NCI-H128 (cell line): ENCODE results near the gene CDK15.

Experiments used
- DNase-seq: peaks from one replicate; lab custom pipeline; 2025; ENCODE audit not compliant: unreplicated experiment; lab: John Stamatoyannopoulos, UW

The CDK15 gene

DNA sequence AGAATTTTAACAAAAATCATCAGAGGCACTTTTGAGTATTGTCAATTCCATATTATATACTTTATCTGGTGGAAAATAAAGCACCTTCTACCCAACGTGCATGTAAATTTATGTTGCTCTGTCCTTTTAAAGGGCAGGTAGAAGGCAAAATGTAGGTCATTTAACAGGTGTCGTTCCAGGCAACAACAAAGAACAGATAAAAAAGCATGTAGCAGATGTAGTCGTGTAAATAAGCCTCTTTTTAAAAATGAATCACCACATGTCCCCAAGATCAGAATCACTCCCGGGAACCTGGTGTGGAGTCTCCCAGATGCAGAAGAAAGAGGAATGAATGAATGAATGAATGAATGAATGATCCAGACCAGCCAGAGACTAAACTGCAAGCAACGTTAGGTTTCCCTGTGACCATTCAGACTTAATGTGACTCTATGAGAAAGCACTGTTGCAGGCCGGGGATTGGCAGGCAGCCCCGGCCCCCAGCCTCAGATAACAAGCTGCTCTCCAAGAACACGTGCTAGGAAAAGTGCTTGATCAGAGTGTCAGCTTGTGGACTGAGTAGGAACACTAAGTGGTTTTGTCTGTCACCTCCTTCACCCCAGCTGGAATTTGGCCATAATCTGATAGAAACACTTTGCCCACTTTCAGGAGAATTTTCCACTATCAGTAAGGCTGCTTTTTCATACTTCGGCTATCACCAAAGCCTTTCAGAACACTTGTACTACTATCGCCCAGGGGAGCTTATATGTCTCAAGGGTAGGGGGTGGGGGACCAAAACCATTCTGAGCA lies 100.6 kb downstream of the CDK15 start:
- no peak for DNase-seq

DNA sequence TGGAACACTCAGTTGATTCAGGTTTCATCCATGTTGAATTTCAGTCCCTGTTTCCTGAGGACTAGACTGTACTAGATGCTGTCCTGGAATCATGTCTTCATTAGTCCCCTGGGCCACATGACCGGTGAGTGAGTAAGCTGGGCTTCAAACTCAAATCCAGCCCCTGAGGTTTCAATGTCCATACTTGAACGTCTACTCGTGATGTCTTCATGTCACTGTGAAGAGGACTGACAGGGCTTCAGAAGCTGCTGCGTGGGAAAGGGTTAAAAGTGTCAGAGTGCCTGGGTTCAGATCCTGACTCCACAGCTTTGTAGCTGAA lies 101.2 kb downstream of the CDK15 start:
- no peak for DNase-seq

DNA sequence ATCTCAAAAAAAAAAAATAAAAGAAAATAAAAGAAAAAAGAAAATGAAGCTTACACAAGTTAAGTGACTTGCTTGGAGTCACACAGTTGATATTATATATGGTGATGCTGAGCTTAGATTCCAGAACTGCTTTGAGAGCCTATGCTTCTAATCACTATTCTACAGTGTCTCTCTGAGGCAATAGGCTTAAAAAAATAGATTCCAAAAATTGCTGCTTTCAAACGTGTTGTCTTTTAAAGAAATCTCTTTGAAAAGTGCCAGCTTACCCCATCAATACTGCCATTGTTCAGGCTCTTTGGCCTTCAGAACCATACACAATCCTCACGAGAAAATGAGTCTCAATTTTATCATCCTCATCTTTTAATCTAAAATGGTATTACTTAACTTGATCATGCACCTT lies 102.6 kb downstream of the CDK15 start:
- no peak for DNase-seq

DNA sequence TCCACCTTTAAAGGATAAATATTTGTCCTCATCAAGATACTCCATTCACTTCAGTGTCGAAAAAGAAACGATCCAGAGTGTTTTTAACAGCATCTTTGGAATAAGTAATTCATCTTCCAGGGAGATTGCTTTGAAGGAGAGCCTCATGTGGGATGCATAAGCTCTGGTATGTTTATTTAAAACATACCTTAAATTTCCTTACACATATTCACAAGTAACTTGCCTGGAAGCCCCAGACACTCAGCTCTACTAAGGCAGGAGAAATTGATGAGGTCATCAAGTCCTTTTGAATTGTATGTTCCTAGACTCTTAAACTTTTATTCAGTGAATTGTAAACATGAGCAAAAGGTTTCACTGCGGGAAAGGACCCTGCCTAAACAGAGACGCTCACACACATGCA lies 103.0 kb downstream of the CDK15 start:
- no peak for DNase-seq

DNA sequence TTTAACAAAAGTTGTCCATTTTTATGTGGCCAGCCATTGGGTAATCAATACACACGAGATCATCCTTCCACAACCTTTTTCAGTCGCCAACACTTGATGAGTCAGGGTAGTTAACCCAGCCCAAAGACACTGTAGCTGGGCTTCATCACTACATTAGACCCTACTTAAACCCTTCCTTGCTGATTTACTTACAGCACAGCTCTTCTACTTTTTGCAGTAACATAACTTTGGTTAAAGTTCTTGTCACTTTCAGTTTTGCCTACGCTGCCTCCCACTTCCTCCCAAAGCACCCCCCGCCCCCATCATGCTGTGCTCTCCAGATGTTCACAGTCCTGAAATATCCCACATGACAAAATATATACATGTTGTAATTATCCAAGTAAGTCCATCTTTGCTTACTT lies 103.6 kb downstream of the CDK15 start:
- DNase-seq = no peak

DNA sequence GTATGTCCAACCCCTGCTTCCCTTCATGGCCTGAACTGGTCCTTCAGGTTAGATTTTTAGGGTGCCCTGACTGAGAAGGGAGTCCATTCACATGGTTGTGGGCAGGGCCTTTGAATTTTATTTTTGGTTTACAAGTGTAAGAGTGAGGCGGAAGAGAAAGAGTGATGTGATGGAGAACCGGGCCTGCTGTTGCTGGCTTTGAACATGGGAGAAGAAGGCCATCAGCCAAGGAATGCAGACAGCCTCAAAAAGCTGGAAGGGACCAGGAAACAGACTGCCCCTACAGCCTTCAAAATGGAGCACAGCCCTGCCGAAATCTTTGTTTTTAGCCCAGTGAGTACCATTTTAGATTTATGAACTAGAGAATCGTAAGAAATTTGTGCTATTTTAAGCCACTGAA lies 105.0 kb downstream of the CDK15 start:
- DNase-seq = no peak

DNA sequence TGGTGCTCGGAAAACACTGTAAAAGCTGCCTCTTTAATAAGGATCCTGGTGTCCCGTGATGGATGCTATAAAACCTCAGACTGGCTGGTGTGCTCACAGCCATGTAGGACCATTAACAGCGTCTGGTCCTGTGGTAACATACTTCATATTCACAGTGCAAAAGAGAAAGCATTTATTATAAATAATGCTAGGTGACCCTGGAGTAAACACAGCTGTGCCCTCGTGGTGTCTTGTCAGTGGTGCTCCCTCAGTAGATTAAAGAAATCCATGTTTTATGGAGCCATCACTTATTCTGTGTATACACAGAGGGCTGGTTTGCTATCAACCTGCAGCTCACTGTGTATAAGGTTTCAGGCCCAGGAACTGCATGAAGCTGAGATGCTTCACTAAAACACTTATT lies 106.9 kb downstream of the CDK15 start:
- DNase-seq = no peak

DNA sequence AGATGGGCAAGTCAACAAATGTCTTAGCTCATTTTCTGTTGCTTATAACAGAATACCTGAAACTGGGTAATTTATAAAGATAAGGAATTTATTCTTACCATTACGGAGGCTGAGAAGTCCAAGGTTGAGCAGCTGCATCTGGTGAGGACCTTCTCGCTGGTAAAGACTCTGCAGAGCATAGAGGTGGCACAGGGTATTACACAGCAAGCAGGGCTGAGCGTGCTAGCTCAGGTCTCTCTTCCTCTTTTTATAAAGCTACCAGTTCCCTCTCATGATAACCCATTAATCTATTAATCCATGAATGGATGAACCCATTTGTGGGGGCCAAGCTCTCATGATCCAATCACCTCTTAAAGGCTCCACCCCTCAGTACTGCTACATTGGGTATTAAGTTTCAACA lies 109.1 kb downstream of the CDK15 start:
- DNase-seq = no peak

DNA sequence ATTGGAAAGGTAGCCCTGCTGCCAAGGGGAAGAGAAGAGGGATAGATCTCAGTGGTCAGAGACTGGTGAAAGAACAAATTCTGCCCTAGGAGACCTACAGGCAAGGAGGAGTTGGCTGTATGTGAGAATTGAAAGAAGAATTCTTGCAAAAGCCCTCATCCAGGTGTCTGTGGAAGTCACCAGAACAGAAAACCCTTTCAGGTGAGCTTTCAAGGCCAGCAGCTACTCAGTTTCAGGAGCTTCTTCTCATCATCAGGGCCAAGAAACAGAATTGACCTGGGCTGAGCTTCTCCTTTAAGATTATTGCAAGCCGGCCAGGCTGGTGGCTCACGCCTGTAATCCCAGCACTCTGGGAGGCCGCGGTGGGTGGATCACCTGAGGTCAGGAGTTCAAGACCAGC lies 110.2 kb downstream of the CDK15 start:
- DNase-seq = no peak

DNA sequence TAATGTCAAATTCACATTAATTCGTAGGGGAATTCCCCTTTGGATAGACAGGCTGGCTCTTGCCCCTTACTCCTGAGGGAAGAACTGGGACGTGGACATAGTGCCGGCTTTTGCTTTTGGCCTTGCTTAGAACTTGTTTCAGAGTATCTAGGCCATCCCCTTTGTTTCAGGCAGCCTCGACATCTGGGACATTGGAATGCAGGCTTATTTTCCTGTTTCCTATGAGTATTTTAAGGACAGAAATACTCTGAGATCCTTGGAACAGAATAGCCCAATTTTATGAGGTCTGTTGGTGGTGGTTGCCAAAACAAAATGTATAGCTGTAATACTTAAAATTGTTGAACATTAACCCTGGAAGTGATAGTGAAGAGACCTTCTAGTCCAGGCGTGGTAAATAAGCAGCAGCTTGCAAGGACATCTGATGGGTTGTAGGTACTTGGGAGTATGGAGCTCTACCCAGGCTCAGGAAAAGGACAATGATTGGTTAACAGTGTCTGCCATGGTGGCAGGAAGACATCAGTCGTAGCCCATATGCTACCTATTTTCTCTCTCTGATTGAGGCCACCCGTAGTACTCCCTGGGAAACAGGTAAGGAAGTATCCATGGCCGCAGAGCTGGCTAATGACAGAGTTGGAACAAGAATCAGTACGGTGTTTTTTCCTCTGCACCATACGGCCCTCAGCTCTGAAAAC lies 112.4 kb downstream of the CDK15 start:
- no peak for DNase-seq

DNA sequence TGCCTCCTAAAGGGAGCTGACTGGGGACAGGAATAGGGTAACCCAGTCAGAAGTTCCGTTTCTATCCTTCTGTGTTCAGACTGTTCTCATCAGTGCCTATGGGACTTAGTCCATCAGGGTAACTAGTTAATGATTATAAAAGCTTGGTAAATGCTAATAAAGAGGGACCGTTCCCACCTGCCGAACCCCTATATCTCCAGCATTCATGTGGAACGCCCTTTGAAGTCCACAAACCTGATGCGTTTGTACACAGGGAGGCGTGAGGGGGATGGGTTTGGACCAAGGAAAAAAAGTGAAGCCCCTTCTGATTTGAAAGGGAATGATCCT lies 112.9 kb downstream of the CDK15 start:
- no peak for DNase-seq

DNA sequence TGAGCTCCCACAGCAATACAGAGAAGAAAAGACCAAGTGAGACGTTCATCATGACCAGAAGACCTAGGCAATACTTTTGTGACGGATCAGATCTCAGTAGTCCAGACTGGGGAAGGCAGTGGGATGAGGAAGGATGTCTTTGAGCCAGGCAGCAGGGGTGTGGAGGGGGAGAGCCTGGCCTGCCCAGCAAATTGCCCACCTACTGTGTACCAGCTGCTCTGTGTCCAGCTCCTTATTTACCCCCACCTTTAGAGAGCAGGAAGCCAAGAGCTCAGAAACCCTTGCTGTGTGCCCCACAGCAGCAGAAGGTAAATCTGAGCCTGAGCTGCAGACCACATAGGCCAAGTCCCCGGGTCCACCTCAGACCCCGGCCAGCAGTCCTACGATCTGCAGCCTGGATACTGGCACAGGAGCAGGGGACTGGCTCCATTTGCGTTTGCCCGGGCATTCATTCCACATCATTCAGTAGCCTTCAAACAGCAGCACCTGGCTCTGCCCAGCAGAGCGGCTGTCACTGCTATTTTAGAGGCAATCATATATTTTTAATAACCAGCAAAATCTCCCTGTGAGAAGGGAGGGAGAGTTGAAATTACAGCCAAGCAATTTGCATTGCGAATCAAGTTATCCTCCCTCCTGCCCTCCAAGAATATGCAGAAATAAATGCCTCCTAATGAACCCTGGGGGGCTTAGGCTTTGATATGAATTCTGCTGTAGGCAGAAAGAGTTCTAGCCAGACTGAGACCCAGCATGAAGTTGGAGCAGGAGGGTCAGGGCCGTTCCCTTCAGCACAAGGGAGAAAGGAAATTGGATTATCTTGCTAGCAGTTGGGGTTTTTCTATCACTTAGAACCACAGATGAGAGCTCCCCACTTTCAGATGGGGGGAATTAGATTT lies 117.3 kb downstream of the CDK15 start:
- no peak for DNase-seq

DNA sequence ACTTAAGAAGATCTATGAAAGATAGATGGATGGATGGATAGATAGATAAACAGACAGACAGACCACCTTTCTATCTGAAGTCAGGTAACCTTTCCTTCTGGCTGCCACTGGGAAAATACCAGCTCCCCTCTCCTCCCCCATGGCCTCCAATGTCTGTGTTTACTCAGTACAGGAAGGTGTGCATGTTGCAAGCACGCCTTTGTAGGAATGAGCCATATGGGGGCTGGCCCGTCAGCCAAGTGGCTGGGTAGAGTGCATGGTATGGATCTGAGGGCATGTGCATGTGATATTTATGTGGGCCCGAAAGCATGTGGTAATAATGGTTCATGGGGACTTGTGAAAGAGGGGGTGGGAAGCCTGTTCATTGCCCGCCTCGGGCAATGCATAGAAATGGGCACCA lies 118.1 kb downstream of the CDK15 start:
- DNase-seq = no peak

DNA sequence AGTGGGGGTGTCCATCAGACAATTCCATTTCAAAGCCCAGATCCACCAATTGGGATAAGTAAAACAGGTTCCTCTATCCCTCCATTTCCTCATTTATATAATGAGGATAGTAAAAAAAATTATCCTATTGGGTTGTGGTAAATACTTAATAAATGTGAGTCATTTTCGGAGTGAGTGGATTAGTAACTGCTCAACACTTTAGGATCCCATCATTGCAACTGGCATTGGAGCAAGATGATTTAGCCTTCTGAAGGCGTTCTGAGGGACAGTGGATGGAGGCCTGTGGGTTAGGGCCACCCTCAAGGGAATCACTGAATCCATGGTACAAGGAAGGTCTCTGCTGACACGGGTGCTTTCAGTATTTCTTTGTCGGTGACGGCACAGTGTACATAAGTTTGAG lies 118.7 kb downstream of the CDK15 start:
- DNase-seq = no peak

DNA sequence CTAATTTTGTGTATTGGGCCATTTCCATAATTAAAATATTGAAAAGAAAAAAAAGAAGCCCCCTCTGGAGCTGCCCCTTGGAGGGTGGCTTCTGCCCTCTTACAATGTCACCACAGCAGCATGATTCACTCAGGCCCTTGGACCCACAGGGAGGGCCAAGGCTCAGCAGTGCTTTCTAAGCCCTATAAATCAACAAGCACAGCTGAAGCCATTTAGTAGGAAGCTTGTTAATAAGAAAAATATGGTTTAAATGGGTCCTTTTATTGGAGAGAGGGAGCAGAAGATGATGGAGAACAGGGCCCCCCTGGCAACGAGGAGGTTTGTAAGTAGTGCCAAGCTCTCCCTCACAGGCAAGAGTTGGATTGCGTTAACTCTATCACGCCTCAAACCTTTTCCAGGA lies 119.7 kb downstream of the CDK15 start:
- DNase-seq = no peak

DNA sequence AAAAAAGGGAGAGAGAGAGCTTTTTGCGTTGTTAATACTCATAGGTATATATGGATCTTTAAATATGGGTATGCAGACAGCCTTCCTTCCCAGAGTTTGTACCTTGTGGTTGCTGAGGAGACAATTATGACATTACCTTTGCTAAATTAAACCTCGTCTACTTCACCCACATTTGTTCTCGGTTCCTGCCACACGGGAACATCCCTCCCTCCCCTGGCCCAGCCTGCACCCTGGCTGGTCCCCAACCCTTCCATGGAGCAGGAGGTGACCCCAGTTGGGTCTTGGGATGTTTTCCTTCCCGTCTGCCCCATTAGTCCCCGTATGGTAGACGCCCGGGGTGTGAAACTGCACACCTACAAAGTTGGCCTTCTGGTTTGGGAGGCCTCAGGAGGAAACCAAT lies 122.0 kb downstream of the CDK15 start:
- DNase-seq = no peak

DNA sequence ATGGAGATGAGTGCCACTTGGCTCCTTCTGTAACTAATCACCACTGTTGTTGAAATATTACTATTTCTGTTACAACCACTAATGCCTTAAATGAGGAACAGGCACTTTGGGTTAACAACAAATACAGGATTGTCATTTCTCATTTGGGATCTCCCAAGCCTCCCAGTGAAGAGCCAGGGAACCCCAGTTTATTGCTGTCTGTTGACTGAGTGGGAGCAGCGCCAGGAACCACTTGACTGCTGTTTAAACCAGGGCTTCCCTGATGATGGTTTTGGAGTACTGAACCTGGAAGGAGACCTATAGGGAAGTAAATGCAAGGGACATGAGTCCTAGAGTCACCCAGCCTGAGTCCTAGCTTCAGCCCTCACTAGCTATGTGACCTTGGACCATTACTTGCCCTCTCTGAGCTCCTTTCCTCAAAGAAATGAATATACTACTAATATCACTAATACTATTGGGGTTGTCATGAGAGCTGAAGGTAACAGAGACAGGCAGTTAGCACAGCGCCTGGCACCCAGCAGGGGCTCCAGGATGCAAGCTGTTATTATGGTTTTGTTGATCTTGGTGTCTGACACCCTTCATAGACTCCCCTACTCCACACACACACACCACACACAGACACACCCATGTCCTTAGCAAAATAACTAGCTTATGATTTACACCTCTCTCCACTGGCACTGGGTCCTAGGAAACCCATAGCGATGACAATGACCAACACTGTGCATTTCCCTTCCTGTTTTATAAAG lies 123.1 kb downstream of the CDK15 start:
- DNase-seq = peak; percentile 13

DNA sequence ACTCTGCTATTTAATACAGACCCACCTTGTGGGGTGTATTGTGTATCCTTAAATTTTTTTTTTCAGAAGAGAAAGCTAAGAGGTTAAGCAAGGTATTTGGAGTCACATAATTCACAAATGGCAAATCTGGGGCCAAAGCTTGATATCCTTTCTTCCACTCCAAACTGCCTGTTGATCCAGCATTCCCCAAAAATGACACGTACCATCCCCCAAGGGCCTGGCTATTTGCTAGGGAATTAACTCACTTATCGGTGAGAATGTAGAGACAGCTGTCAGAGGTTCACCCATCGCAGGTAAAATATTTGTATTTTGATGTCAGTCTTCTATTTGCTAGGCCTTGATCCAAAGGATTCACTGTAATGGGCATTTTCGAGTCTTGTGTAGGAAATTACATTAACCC lies 123.7 kb downstream of the CDK15 start:
- DNase-seq = no peak

DNA sequence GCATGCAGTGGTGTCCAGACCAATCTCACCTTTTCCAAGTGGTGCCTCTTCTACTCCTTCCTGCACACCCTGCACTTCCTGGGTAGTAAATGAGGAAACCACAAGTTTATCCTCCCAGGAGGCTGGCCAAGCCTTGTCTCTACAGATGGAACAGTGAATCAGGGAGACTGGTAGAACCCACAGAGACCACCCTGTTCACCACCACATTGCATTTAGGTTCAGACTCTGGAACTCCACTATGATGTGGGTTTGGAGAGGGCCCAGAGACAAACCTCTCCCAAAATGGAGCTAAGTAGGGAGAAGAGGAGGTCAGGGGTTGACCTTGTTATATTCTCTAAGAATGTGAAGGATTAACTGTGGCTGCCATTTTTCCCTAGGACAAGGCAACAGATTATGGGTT lies 124.5 kb downstream of the CDK15 start:
- DNase-seq = no peak

DNA sequence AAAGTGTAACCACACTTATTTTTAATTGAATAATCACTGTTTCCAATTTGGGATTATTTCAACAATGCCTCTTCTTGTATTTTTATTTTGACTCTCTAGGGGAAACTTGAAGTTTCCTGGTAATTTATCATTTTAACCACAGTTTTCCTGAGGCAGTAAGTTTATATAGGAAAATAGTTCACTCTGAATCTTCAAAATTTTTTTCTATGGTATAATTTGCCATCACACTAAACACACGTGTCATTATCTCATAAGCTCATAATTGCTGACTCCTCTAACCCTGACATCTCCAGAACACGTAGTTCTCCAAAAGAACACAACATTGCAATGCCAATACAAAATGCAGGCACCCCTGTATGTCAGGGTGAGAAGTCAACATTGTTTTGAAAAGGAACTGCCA lies 125.1 kb downstream of the CDK15 start:
- no peak for DNase-seq

DNA sequence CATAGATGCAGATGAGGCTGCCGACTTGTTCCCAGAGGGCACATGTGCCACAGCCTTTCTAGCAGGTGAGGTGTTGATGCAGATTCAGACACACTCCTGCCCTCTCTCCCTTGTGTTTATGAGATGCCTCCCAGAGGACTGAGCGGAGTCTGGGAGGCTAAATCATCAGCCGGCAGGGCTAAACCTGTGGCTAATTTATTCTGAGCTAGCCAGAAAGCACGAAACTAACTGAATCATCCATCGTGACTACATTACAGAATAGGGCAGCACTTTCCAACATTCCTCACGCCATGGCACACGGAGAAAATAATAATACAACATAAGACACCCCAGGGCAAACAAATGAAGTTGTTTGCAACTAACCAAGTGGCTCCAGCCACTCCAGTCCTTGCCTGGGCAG lies 125.6 kb downstream of the CDK15 start:
- DNase-seq = no peak
